NCI-H1417 (cell line): Measurements from ENCODE around the gene DUSP5.

Source experiments
- DNase-seq, 3 experiments: peaks; one replicate each; lab custom pipeline; 2025; lab: John Stamatoyannopoulos, UW

The DUSP5 gene

DNA sequence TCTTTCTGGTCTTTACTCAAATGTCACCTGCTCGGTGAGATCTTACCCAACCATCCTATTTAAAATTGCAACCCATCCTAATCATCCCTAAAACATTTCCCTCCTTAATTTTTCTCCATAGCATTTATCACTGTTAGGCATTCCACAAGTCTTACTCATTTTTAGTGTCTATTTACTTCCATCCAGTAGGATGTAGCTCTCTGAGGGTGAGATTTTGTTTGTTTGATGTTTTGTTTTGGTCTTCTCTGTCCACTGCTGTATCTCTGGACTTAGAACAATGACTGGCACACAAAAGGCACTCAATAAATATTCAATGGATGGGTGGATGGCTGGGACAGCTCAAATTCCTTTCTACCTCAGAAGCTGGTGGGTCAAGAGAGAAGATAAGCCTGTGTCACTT is 15.8 kb upstream of the DUSP5 start:
- no peak for DNase-seq

DNA sequence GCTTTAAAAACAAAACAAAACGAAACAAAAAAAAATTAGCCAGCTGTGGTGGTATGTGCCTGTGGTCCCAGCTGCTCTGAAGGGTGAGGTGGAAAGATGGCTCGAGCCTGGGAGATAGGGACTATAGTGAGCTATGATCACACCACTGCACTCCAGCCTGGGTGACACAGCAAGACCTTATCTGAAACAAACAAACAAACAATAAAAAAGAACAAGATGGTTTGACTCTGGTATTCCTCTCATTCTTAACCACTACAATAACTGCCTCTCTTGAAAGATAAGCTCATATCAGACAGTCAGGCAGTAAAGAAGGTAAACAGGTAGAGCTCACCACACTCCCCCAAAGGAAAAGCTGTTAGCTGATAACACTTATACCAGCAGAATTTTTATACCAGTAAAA is 14.1 kb upstream of the DUSP5 start:
- DNase-seq, result no peak

DNA sequence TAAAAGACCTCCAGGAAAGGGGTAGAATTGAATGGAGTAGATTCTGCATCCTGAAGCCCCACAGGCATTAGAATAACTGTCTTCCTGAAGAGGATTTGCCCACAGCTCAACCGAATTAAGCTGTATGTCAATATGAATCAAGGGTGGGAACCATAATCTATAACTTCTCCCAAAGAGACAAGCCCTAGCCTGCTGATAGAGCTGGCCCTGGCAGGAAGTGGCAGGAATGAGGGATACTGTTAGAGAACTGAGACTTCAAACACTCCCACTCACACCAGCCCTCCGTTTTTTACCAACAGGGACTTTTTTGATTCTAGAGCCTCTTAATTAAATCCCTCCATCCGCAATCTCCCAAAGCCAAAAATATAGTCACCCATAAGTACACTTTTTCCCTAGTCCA is 12.2 kb upstream of the DUSP5 start:
- no peak for DNase-seq

DNA sequence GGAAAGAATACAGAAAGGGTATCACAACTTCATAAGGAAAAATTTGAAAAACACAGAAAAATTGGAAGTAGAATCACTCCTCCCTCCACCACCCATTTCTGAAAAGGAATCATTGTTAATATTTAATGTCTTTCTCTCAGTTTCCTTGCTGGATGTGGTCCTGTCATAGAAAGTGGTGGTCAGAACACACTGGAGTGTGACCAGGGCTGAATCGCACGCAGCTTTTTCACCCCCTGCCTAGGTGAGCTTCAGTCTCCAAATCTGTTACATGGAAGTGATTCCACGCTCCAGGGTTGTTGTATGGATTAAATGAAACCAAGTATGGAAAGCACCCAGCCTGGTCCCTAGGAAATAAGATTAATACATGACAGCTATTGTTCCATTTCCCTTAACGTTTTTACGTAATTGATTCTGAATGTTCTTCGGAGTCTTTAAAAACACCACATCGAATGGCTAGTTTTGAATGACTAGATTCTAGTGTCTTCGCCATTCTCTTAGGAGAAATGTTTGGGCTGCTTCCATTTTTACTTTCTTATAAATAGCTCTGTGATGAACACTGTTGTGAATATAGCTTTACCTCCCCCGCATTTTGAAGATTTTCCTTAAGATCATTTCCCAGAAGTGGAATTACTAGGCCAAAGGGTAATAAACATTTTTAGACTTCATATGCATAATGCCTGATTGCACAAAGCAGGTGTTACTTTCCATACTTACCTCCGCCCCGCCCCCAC is 10.9 kb upstream of the DUSP5 start:
- no peak for DNase-seq

DNA sequence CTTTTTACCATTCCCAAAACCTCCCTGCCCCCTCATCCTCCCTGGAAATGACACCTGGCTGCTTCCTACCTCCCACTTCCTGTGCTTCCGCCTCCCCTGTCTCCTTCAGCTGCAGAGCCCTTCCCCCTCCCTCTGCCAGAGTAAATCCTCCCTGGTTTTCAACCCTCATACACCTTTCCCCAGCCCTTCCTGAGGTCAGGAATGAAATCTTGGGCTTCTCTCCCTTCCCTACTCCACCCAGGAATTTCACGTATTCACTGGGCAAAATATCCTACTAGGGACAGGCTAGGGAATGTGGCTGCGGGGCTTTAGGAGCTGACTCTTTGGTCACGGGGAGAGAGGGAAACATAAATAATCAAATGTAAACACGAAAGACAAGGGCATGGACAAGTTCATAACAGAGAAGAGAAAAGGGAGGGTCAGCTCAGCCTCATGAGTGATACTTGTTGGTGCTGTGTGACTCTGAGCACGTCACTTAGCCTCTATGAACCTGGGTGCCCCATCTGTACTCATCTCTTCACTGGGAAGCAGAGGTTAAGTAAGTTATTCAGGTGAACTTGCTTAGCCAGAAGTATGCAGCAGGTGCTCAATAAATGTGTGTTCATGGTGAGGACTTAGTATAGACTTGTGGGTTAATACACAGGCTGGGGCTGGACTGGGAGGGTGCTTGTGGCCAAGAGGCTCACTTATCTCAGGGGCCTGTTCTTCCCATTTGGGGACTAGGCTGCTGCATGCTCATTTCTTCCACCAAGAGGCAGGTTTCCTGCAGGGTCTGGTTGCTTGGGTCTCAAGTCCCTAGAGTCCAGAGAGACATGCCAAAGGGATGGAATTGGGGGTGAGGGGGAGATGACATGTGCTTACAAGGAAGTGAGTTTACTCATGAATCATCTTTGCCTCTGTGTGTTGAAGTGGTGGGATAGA is 10.0 kb upstream of the DUSP5 start:
- peak in 1 of 3 experiments; percentile 32 for DNase-seq

DNA sequence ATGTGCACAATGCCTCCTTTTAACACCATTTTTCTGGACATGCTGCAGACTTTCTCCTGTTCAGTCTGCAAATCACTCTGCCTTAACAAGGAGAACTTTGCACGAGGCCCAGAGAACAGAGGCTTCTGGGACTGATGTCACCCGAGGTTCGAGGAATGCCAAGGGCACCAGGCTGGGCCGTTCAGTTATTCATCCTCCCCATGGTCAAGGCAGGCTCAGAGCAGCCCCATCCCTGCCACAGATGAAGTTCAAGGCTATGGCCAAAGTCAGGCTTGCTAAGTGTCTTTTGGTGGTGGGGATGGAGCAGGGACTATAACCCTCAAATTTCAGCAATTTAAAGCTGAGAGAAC is 9.4 kb upstream of the DUSP5 start:
- DNase-seq, result no peak

DNA sequence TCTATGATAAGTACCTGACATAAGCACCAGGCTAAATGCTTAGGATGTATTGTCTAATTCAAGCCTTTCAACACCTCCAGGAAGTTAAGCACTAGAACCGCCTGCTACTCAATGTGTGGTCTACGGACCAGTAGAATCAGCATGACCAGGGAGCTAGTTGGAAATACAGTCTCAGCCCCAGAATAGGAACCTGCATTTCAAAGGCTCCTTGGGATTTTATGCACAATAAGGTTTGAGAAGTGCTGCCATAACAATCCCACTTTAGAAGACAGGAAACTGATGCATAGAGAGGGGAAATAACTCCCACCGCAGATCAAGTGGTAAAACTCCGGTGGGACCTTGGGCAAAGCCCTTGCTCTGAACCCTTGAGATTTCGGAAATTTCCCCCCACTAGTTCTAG is 8.8 kb upstream of the DUSP5 start:
- peak in 1 of 3 experiments; percentile 4 for DNase-seq

DNA sequence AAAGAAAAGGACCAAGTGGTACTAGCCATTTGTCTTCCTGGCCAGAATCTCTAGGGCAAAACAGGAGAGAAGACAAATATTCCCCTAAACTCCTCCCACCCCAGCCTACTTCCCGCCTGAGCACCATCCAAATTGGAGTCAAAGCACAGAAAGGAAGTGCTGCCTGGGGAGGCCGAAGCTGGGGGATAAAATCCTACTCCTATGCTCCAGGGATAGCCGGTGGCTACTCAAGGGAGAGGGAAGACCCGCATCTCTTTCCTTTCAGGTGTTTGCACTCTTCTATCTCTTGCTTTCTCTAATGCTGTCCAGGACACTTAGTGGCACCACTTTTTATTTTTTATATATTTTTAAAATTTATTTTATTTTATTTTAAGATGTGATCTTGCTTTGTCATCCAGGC is 7.1 kb upstream of the DUSP5 start:
- DNase-seq, result no peak

DNA sequence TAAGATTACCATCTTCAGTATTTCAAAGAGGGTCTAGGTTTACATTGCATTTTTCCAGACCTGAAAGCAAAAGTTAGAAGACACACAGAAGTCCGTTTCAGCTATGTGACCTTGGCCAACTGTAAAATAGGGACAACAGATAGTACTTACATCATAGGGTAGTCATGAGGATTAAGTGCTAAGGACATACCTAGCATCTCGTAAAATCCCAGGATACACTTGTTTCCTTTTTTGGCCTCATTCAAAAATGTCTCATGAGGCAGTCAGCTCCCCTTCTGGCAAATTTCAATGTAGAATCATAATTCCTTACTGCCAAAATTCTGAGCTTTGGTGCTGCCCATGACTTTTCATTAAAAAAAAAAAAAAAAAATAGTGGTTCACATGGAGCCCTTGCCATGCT is 6.4 kb upstream of the DUSP5 start:
- no peak for DNase-seq

DNA sequence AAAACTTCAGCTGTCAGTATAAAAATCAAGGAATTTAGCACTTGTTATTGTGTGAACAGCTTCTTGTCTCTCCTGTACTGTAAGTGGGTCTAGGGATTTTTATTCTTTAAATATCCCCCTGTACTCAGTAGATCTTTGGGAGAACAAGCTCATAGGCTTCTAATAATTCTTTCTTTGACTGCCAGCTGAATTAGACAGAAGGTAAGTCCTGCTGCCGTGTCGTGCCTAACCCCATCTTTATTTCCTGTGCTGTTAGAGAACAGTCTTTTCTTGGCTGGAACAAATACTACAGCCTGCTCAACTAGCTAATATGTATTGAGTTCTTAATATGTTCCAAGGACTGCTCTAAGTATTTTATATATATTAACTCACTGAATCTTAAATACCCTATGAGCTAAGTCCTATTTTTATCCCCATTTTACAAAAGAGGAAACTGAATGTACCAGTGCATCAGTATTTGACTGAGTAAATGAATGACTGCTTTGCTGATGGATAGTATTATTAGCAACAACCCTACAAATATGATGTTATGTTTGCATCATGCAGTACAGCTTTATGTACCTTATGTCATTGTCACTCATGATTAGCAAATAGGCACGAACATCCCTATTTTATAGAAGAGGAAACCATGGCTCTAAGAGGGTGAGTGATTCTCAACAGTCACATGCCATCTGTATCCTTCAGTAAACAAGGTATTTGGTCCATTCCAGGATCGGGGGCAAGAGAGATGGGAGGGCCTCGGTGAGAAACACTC is 5.5 kb upstream of the DUSP5 start:
- no peak for DNase-seq

DNA sequence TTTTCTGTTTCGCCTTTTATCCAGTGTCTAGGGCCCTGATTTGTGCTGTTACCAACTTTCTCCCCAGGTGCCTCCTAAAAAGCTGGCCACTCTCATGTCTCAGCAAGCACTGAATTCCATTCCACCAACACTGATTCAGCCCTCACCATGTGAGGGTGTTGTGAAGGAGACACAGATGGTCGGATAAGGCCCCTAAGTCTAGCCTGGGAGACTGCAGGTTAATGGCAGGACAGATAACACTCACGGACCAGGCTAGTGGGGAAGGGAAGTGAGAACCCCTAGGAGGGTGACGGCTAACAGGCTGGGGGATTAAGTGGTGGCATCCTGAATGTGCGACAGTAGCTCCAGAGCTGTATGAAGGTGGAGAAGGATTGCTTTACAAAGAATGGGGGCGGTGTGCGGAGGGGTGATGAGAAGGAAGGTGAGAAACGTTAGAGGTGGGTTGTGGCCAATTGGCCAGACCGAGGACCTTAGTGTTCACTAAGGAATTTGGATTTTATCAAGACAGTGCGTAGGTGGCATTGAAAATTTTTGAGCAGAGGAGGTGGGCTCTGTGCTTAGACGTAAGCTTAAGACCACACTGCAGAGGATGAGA is 3.8 kb upstream of the DUSP5 start:
- no peak for DNase-seq

DNA sequence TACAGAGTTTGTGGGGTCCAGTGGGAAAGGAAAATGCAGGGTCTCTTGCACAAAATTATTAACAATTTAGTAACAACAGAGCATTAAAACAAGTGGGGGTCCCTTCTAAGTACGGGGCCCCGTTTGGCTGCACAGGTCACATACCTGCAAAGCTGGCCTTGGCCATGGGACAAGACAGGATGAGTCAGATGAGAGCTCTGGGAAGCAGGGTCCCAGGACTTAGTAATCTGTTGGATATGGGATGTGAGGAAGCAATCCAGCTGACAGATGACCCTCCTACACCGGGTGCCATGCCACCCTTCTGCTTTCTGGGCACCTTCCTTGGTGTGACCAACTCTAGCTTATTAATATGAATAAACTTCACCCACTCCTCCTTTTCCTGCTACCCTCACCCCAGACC is 3.2 kb upstream of the DUSP5 start:
- DNase-seq, result no peak

DNA sequence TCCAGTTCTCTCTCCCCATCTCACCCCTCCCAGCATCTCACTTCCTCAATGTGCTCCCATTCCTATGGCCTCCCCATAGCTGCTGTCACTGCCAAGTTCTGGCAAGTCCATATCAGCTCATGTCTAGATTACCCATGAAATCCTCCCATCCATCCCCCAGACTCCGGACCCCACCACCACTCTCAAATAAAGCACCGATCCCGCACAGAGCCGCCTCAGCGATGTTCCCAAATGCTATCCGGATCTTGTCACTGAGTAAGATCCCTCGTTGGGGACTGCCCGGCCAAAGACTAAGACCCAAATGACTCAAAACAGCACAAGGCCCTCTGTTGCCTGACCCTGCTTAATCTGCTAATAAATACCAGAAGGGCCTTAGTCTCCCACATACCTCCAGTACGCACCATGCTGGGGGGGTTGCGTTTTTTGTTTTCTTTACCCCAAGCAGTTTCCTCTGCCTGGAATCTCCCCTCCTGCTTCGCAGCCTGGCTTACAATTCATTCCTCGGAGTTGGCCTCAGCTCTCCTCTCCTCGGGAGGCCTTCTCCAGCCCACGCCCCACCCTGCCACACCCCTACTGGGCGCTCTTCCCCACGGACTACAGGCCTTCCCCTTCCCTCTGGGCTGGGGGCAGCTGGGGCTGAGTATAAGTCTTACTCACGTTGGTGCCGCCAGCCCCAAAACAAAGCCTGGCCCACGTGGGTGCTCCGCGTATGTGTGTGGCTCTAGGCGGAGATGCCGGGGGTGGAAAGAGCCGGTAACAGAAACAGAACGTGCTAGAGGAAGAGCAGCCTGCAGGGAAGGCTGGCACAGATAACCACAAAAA is 1.8 kb upstream of the DUSP5 start:
- DNase-seq, result no peak

DNA sequence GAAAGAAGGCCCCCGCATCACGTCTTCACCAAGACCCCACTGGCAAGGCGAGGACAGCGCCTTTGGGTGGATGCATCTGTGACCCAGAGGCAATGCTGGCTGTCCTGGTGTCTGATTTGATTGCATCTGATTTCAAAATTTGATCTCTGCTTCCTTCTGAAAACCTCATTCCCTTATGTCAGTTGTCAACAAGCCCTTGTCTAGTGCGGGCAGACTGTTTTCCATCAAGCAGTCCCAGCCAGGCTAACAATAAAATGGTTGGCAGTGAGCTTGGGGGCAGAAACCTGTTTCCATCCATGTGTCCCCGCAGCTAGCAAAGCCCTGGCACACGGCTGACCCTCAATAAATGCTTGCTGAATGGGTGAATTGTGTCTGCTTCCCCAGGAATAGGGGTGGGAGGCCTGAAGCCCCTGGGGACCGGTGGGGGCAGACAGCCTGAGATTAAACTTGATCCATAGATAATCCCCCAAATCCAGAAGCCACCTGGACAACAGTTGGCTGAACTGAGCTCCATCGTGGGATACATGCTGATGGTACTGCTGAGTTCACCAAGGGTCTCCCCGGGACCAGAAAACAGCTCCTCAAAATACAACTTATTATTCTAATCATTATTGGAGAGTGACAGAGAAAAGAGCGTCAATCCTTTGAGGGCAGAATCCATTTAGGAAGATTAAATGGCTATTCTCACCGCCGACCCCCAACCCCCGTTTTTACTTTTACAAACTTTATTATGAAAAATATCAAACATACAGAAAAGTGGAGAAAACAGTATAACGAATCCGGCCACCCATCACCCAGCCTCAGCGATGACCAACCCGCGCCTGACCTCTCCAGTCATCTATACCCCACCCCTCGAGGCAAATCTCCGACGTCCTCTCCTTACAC is 912 bp upstream of the DUSP5 start:
- DNase-seq, result peak in 1 of 3 experiments; percentile 3

DNA sequence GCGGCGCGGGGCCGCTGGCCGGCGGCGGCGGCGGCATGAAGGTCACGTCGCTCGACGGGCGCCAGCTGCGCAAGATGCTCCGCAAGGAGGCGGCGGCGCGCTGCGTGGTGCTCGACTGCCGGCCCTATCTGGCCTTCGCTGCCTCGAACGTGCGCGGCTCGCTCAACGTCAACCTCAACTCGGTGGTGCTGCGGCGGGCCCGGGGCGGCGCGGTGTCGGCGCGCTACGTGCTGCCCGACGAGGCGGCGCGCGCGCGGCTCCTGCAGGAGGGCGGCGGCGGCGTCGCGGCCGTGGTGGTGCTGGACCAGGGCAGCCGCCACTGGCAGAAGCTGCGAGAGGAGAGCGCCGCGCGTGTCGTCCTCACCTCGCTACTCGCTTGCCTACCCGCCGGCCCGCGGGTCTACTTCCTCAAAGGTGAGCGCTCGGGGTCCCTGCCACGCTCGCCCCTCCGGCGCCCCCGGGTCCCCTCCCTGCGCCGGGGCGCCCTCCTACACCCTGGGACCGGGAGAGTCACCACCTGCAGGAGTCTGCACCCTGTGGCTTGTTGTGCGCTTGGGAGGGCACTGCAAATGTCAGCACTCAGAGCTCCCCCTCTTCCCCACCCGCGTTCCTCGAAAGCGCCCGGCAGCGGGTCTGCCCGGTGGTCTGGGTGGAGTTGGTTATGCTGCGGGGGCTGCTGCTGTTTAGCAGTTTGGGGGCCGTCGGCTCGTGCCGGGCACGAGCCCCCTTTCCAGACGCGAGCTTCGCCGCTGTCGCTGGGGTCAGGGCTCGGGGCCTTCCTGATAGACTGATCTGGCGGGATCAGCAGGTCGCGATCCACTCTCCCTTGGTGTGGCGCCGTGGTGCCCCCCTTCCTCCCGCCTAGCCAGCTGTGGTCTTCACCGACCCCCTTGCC is 627 bp downstream of the DUSP5 start:
- DNase-seq, result peak in 2 of 3 experiments; percentile 67 to 68

DNA sequence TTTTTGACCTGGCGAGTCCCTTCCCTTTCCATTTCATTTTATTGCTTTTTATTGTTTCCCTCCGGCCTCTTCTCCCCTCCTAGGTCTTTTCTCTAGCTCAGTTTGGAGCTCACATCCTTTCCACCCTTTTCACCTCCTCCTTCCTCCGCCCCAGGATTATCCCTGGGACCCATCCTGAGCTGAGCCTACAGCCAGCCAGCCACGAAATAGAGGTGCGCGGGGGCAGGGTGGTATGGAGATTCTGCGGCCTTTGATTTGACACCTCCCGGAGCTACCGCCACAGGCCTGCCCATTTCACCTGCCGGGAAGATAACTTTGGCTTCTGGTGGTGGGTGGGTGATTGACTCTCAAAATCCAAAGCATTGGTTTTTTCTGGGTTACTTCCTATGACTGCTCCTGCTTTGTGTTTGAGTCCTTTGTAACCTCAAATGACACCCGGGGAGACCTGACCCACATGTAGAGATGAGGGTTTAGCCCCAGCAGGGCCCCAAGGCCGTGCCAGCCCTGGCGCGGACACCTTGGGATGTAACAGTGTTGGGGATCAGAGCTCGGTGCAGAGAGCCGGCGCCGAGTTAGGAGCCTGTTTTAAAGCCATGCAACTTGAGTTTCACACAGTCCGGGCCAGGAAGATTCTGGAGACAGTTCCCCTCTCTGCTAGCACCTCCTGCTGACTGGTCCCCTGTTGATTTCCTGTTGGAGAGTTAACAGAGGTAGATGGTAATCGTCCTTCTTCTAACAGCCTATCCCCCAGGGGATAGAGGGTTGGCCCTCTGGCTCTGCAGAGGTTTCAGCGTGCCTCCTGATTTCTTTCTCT is 1.5 kb downstream of the DUSP5 start:
- DNase-seq, result peak in 1 of 3 experiments; percentile 23

DNA sequence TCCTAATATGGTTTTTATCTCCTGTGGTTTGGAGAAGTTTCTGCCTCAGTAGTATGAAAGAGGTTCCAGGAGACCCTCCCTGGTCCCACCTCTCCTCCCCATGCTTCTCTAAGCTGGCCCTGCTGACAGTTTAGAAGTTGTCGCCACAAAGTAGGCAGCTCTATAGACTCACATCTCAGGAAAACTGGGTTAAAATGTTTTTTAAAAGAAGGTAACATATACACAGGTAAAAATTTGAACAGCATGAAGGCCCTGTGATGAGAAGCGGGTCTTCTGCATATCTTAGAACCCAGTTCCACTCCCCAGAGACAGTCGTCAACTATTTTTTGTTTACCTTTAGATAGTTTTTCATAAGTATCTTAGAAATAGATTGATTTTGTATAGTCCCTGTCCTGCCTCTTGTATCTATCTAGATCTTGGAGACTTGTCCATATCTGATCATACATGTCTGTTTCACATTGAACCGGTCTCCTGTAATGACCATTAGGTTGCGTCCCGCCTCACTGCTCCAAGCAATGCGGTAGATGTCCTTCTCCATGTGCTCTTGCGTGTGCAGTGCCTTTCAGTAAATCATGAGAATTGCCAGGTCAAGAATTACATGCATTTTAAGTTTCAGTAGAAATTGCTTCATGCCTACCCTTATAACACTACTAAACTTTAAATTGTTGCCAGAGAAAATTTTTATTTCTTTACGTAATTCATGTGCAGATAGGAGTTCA is 2.2 kb downstream of the DUSP5 start:
- no peak for DNase-seq

DNA sequence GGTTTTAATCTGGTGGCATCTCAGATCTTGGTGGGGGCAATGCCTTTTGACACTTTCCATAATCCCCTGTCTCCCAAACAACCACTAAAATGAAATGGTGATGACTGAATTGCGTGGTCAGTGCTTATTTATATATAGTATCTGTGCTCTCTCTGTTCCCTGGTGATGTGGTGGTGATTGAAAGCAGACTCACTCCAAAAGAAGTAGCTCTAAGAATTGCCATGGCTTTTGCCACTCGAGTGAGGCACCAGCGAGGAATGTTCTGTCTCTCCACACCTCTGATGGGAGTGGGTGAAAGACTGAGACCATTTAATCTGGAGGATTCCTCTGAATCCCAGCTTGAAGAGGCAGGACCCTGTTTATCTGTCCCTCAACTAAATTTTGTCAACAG is 2.8 kb downstream of the DUSP5 start:
- DNase-seq, result no peak
